ENCODE measurements around the gene SLC13A2.

DNA sequence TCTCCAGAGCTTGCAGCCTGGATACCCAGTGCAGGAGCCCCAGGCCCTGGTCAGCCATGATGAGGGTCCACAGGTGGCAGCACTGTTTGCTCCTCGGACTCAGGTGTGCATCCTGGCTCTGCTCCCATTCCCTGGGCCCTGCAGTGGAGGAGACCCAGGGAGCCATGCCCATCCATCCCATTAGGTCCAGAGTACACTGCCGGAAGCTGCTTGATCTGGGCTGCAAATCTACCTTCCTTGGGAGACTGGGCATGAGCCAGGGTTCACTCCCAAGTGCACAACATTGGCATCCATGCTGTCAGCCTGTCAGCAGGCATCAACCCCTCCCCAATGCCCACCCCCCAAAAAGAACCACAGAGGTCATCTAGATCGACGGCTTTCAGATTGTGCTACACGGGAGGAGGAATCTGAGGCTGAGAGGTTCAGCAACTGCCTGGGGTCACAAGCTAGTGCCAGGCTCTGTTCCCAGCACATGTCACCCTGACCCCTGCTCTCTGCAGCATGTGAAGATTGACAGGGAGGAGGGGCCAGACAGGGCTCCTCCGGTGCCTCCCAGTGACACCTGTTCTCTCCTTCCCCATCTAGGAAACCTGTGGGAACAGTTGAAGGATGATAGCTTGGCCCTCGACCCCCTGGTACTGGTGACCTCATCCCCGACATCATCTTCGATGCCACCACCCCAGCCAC lies 63.2 kb downstream of the SLC13A2 start:
- TF ChIP-seq CTCF (optimal IDR thresholded peaks at IDR 0.05 in 1 of 3, IDR thresholded peaks at IDR 0.05 in 1 of 3, conservative IDR thresholded peaks at IDR 0.05 in 1 of 3; ENCODE audit: extremely low read depth in 1 of 3, insufficient read depth in 2 of 3, low read length in 3 of 3) (no peak), EZH2 (IDR thresholded peaks at IDR 0.05; ENCODE audit: low read length) (no peak)

Measured in keratinocyte (primary cell).